ENCODE measurements around the gene ADD2. TPM values are rescaled to one million over a fixed set of nuclear protein-coding genes. Genes with fewer than 3 reads are reported as not detected.

ADD2 gene
- total RNA-seq, 1 donor from 2014 or later = 1.4 TPM

DNA sequence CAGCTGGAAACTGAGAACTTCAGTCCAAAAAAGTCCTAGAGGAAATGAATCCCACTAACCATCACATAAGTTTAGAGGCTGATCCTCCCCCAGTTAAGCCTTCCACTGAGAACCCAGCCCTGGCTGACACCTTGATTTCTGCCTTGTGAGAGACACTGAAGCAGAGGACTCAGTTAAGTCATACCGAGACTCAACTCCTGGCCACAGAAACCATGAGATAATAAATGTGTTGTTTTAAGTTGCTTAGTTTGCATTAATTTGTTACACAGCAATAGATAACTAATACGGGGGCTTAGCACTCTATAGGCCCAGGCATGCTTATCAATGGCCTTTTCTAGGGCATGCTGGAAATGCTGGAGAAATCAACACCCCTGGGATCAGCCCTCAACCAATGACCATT lies 3.4 kb upstream of the ADD2 start:
- DNase-seq (no peak), ATAC-seq (no peak)
- H3K4me1 ChIP-seq = peaks cover 16% of the 10 kb centered on the region
- no peaks in the 10 kb centered on the region for H3K36me3 ChIP-seq
- intact Hi-C loops (cut with DNase I) = no loop called here
- no peaks in the 10 kb centered on the region for H3K9me3 ChIP-seq
- TF ChIP-seq CTCF (IDR thresholded peaks at IDR 0.05) = no peak
- H3K27me3 ChIP-seq = peaks cover 33% of the 10 kb centered on the region
- no peak overlapping the region for H3K27ac ChIP-seq
- H3K4me3 ChIP-seq = no peak overlapping the region

DNA sequence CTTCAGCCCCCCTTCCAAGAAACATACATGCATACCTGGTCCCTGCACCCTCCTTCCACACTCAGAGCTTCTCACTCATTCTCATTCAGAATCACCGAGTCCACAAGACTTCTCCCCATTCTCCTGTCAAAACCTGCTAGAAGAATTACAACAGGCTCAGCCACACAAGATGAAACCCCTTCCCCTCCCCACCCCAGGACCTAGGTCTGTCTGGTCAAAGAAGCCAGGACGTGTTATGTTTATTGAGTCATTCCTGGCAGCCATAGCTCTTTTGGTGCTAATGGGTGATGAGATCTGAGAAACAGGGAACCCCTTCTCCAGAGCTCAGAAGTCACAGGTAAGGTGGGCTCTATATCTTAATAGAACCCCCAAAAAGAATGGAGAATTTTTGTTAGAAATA lies 1.4 kb upstream of the ADD2 start:
- H3K4me3 ChIP-seq = no peak overlapping the region
- no peak overlapping the region for H3K27ac ChIP-seq
- no peaks in the 10 kb centered on the region for H3K36me3 ChIP-seq
- H3K4me1 ChIP-seq = peaks cover 16% of the 10 kb centered on the region
- intact Hi-C loops (cut with DNase I) = no loop called here
- no peak for DNase-seq
- no peak for TF ChIP-seq CTCF (IDR thresholded peaks at IDR 0.05)
- no peaks in the 10 kb centered on the region for H3K9me3 ChIP-seq
- H3K27me3 ChIP-seq = peaks cover 45% of the 10 kb centered on the region
- no peak for ATAC-seq

DNA sequence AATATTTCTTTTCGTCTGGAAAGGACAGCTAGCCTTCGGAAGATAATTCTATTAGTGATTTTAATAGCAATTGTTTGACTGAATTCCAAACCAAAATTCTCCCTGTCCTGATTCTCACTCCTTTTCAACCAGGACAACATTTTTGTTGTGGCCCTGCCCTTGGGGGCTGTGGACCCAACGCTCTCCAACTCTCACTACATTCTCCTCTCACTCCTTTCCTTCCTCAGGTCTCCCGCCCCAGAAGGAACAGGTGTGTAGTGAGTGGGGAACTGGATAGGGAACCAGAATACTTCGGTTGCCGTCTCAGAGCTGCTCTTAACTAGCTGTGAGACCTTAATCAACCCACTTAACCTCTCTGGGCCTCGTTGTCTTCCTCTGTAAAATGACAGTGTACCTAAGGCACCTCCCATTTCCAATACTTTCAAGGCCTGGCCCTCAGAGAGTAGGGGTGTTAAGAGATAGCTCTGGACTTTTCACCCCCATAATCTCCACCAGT lies 638 bp upstream of the ADD2 start:
- Histone ChIP-seq H3K9me3 (no peaks in the 10 kb centered on the region), H3K27me3 (peaks cover 48% of the 10 kb centered on the region), H3K4me1 (peaks cover 16% of the 10 kb centered on the region), H3K36me3 (no peaks in the 10 kb centered on the region), H3K27ac (no peak overlapping the region), H3K4me3 (no peak overlapping the region)
- intact Hi-C loops (cut with DNase I) = no loop called here
- TF ChIP-seq CTCF (IDR thresholded peaks at IDR 0.05) = no peak
- no peak for DNase-seq
- no peak for ATAC-seq

GRCh38 chr2:70767079-70767698 lies 811 bp downstream of the ADD2 start:
- Histone ChIP-seq H3K27ac (no peak overlapping the region), H3K4me1 (peaks cover 16% of the 10 kb centered on the region), H3K4me3 (peak overlapping the region; percentile 46), H3K36me3 (no peaks in the 10 kb centered on the region), H3K9me3 (no peaks in the 10 kb centered on the region), H3K27me3 (peaks cover 51% of the 10 kb centered on the region)
- ATAC-seq (peak; percentile 37), DNase-seq (no peak)
- intact Hi-C loops (cut with DNase I) = no loop called here
- TF ChIP-seq CTCF (IDR thresholded peaks at IDR 0.05) = no peak

DNA sequence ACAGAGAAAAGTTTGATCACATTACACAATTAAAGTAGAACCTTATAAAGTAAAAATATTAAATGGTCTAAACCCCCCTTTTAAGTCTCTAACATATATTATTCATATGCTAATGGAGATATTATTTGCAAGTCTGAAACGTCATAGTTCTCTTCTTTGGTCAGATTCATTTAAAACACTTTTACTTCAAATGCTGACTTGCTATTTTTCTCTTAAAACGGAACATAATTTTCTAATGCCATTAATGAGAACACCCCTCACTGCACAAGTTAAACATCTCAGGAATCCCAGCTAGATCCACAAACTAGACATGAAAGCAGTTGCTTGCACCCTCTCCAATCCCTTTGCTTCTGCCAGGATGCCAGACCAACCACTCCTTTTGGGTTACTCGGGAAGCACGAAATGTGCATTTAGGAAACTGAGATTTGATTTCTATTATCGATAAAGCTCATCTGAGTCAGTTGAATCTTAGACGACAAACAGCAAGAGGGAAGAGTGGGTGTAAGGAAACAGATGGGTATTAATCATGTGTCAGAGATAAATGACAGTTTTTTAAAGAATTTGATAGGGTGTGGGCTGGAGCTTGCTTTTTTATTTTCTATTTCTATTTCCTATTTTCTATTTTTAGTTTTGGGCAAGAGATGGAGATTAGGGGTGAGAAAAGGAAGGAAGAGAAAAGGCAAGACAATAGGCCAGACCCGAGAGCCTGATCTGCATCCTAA lies 1.5 kb downstream of the ADD2 start:
- intact Hi-C loops (cut with DNase I) = no loop called here
- H3K27me3 ChIP-seq = peaks cover 51% of the 10 kb centered on the region
- TF ChIP-seq CTCF (IDR thresholded peaks at IDR 0.05) = no peak
- no peaks in the 10 kb centered on the region for H3K9me3 ChIP-seq
- peaks cover 16% of the 10 kb centered on the region for H3K4me1 ChIP-seq
- no peaks in the 10 kb centered on the region for H3K36me3 ChIP-seq
- H3K4me3 ChIP-seq = peak overlapping the region; percentile 46
- DNase-seq (no peak), ATAC-seq (no peak)
- no peak overlapping the region for H3K27ac ChIP-seq
